Measurements from ENCODE around the gene BTNL8. TPM values are rescaled to one million over a fixed set of nuclear protein-coding genes. Genes with fewer than 3 reads are reported as not detected.

Gene BTNL8
- total RNA-seq, 3 donors from 2014 or later: 0.15 to 0.16 TPM; not detected in 1

- intact Hi-C loops (cut with DNase I; ENCODE audit: low total_unique reads): no loop called here
- Histone ChIP-seq H3K27ac (no peak overlapping the region), H3K27me3 (no peaks in the 10 kb centered on the region), H3K9me3 (no peaks in the 10 kb centered on the region), H3K4me3 (no peak overlapping the region), H3K4me1 (no peaks in the 10 kb centered on the region), H3K36me3 (no peaks in the 10 kb centered on the region)
- no peak for TF ChIP-seq POLR2A (IDR thresholded peaks at IDR 0.05)
- TF ChIP-seq POLR2AphosphoS5 (IDR thresholded peaks at IDR 0.05): no peak
- no peak for TF ChIP-seq CTCF (IDR thresholded peaks at IDR 0.05)
- no peak for DNase-seq (ENCODE audit: low spot score in 2 of 2)
Observed at GRCh38 chr5:180960209-180960608, 61.2 kb downstream of the BTNL8 start.

GRCh38 chr5:180969406-180969805 is 70.4 kb downstream of the BTNL8 start:
- no peak for TF ChIP-seq CTCF (IDR thresholded peaks at IDR 0.05)
- TF ChIP-seq POLR2A (IDR thresholded peaks at IDR 0.05): no peak
- Histone ChIP-seq H3K4me1 (no peaks in the 10 kb centered on the region), H3K9me3 (no peaks in the 10 kb centered on the region), H3K36me3 (no peaks in the 10 kb centered on the region), H3K27ac (no peak overlapping the region), H3K4me3 (no peak overlapping the region), H3K27me3 (no peaks in the 10 kb centered on the region)
- no peak for DNase-seq (ENCODE audit: low spot score in 2 of 2)
- intact Hi-C loops (cut with DNase I; ENCODE audit: low total_unique reads): loop anchor here (5.0 kb wide), 1 partner anchor 63 kb away; no protein-coding TSS in a partner anchor

GRCh38 chr5:180970336-180970735 is 71.4 kb downstream of the BTNL8 start:
- Histone ChIP-seq H3K9me3 (no peaks in the 10 kb centered on the region), H3K27ac (no peak overlapping the region), H3K36me3 (no peaks in the 10 kb centered on the region), H3K4me3 (no peak overlapping the region), H3K27me3 (no peaks in the 10 kb centered on the region), H3K4me1 (no peaks in the 10 kb centered on the region)
- intact Hi-C loops (cut with DNase I; ENCODE audit: low total_unique reads): no loop called here
- TF ChIP-seq POLR2A (IDR thresholded peaks at IDR 0.05) (no peak), POLR2AphosphoS5 (IDR thresholded peaks at IDR 0.05) (no peak), CTCF (IDR thresholded peaks at IDR 0.05) (no peak)
- DNase-seq (ENCODE audit: low spot score in 2 of 2): no peak

- intact Hi-C loops (cut with DNase I; ENCODE audit: low total_unique reads): no loop called here
- Histone ChIP-seq H3K9me3 (no peaks in the 10 kb centered on the region), H3K27me3 (no peaks in the 10 kb centered on the region), H3K4me3 (no peak overlapping the region), H3K27ac (no peak overlapping the region), H3K4me1 (no peaks in the 10 kb centered on the region), H3K36me3 (no peaks in the 10 kb centered on the region)
- no peak for TF ChIP-seq POLR2AphosphoS5 (IDR thresholded peaks at IDR 0.05)
- no peak for TF ChIP-seq POLR2A (IDR thresholded peaks at IDR 0.05)
- no peak for TF ChIP-seq CTCF (IDR thresholded peaks at IDR 0.05)
- no peak for DNase-seq (ENCODE audit: low spot score in 2 of 2)
Observed at GRCh38 chr5:180970875-180971274, 71.9 kb downstream of the BTNL8 start.

- H3K4me1 ChIP-seq: no peaks in the 10 kb centered on the region
- H3K27ac ChIP-seq: no peak overlapping the region
- no peaks in the 10 kb centered on the region for H3K9me3 ChIP-seq
- intact Hi-C loops (cut with DNase I; ENCODE audit: low total_unique reads): no loop called here
- no peak overlapping the region for H3K4me3 ChIP-seq
- H3K36me3 ChIP-seq: no peaks in the 10 kb centered on the region
- H3K27me3 ChIP-seq: no peaks in the 10 kb centered on the region
- no peak for DNase-seq (ENCODE audit: low spot score in 2 of 2)
- no peak for TF ChIP-seq POLR2AphosphoS5 (IDR thresholded peaks at IDR 0.05)
- TF ChIP-seq CTCF (IDR thresholded peaks at IDR 0.05): no peak
- TF ChIP-seq POLR2A (IDR thresholded peaks at IDR 0.05): no peak
Observed at GRCh38 chr5:180974612-180975315, 75.8 kb downstream of the BTNL8 start.
